GM04503 (cell line): Measurements from ENCODE around the gene RIMOC1.
"Not testable (repeated sequence)": the region's sequence is repeated elsewhere in the genome, so short reads cannot be mapped to it uniquely, and the experiment has no call there.

Experiments used
- DNase-seq: peaks from one replicate; pipeline ENCODE4 v3.0.0-alpha.2; 2012; ENCODE audit warnings: low read depth

RIMOC1 gene

GRCh38 chr5:41891066-41891707 lies 13.0 kb upstream of the RIMOC1 start:
- no peak for DNase-seq

DNA sequence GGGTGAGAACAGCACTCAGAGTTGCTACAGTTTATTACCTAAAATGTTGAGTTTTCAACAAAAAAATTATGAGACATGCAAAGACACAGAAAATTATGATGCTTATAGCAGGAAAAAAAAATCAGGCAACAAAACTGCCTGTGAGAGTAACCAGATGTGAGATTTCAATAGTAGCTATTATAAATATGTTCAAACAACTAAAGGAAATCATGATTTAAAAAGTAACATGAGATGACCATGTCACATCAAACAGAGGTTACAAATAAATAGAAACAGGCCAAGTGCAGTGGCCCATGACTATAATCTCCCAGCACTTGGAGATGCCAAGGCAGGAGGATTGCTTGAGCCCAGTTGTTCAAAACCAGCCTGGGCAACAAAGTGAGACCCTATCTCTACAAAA lies 12.1 kb upstream of the RIMOC1 start:
- no peak for DNase-seq

- DNase-seq, result no peak
Measured at GRCh38 chr5:41893074-41893851, 10.9 kb upstream of the RIMOC1 start.

- DNase-seq, result no peak
Measured at GRCh38 chr5:41896230-41896629, 7.9 kb upstream of the RIMOC1 start.

- no peak for DNase-seq
Measured at GRCh38 chr5:41903382-41903891, 707 bp upstream of the RIMOC1 start.

DNA sequence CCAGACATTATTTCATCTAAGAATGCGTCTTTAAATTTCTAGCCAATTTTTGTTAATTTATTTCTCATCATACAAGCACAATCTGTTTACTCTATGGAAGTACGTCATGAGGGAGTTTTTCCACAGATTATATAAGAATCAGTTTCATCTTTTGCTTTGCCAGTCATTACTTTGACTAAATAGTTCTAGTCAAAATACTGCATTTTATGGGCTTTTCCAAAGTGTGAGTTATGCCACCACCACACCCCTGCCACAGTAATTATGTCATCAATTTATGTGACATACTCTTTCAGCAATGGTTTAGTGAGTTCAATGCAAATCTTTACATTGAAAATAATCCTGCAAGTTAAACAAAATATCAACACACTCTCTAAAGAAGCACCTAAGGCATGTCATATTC lies 2.0 kb downstream of the RIMOC1 start:
- no peak for DNase-seq

- DNase-seq, result peak; percentile 38
Measured at GRCh38 chr5:41908374-41909079, 4.4 kb downstream of the RIMOC1 start.

GRCh38 chr5:41918105-41918504 lies 14.0 kb downstream of the RIMOC1 start:
- DNase-seq, result no peak

- no peak for DNase-seq
Measured at GRCh38 chr5:41921166-41921565, 17.0 kb downstream of the RIMOC1 start.

GRCh38 chr5:41921874-41922273 lies 17.7 kb downstream of the RIMOC1 start:
- no peak for DNase-seq

DNA sequence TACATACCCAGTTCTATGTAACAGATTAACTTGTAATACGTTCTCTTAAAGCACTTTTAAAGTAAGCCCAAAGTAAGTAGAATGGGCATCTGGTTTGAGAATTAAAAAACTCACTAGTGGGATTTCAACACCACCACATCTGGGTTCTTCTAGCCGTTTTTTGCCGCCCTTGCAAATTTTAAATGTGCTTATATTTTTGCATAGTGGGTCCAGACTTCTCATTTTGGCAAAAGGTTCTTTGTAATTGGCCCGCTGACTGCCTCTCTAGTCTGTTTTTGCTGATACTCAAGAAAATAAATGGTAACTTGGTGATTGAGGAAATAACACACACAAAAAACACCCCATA lies 20.4 kb downstream of the RIMOC1 start:
- no peak for DNase-seq

DNA sequence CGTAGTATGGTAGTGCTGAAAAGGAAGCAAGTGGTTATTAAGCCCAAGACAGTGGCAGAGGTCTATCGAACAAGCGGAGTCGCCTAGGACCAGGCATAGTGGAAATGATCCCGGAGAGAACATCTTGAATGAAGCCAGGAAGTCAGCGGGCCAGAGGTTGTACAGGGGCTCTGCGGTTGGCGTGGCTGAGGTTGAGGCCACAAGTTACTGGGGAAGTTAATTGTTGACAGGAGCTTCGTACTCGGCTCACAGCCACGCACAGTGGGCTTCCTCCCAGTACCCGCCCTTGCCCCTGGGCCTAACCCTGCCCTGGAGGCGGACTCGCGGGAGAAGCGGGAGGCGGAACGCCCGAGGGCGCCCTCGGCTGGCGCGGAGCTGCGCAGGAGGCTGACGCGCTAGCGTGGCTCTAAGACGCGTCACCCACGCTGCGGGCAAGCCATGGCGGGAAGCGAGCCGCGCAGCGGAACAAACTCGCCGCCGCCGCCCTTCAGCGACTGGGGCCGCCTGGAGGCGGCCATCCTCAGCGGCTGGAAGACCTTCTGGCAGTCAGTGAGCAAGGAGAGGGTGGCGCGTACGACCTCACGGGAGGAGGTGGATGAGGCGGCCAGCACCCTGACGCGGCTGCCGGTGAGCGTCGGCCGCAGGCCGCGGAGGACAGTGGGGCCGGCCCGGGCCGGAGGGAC lies 20.9 kb downstream of the RIMOC1 start, which contains the start of gene FBXO4:
Gene FBXO4 (plus strand): TSS at position 410 of the 683 bp plus-strand sequence. CDS start 29 bp downstream, at position 439.
- DNase-seq, result peak; percentile 37

- peak; percentile 14 for DNase-seq
Measured at GRCh38 chr5:41925555-41925951, 21.4 kb downstream of the RIMOC1 start.

DNA sequence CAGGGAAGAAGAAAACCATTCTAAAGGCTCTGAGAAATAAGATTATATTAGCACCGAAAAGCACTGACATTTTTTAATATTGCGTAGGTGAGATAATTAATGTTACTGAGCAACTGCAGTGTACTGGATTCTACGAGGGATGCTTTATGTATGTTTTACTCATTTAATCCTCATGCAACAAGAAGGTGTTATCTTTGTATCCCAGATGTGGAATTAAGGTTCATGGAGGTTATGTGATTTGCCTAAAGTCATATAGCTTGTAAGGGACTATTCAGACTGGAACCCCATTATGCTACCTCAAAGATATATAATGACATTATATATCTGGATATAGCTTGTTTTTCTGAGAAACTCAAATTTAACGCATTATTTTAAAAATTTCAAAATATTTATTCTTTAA lies 23.5 kb downstream of the RIMOC1 start:
- DNase-seq, result no peak

- no peak for DNase-seq
Measured at GRCh38 chr5:41929035-41929434, 24.9 kb downstream of the RIMOC1 start.

- no peak for DNase-seq
Measured at GRCh38 chr5:41932770-41933169, 28.6 kb downstream of the RIMOC1 start.

GRCh38 chr5:41935544-41935943 lies 31.4 kb downstream of the RIMOC1 start:
- no peak for DNase-seq

DNA sequence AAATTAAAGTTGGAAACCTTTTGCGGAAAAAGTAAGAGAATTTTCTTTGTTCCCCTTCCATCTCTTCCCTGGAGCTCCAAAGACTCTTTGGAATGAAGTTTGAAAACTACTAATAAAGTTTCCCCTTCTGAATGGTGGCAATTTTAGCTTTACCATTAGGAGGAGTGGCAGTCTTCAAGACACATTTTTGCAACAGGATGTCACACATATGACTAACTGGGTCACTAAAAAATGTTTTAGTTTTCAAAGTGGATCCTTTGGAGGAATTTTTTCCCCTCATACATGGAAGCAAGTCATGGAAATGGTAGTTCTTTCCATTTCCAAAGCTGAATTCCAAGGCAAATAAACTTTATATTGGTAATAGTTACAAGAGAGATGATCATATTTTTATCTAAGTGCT lies 36.5 kb downstream of the RIMOC1 start:
- DNase-seq, result no peak

DNA sequence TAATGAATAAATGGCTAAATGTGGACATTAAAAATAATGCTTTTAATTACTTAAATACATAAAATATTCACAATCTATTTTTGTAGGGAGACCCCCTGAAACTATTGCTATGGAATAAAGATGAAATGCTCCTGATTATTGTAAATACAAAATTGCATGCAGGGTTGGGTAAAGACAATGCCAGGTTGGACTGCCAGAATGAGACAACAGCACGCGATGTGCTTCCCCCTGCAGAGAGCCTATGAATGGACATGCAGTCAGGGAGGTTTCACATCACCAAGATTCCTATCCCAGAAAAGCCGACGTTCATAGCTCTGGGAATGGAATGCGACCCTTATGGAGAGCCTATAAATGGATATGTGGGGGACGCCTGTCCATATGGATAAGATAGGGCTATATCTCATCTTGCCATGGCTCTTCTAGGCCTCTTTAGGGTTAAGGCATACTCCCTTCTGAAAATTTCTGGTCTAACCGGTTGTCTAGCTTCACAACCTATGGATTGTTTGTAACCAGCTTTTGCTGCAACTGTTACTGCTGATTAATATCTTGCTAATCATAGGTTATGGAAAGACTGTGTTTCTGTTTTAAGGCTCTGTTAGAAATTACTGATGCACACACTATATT lies 41.3 kb downstream of the RIMOC1 start:
- not testable (repeated sequence) for DNase-seq

DNA sequence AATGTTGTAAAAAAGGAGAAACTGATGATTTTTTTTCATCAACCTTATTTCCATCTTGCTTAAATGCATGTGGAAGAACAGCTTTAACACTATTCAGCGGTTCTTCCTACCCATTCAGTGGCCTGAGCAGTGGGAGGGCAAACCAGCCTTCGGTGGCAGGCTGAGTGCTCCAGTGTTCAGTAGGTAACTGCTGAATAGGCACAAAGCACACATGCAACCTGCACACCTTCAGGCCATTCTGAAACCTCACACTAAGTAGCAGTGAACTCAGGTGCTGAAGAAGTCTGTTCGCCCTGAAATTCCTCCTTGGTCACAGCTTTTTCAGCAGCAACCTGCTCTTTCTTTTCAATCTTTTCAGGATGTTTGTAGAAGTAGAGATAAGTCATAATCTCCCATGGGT lies 47.1 kb downstream of the RIMOC1 start:
- no peak for DNase-seq
